ENCODE measurements around the gene ZNF775.

ZNF775 gene

GRCh38 chr7:150346922-150347321 is 32.2 kb upstream of the ZNF775 start:
- DNase-seq (ENCODE audit: low spot score), result no peak

- no peak for DNase-seq (ENCODE audit: low spot score)
Observed at GRCh38 chr7:150351587-150352194, 27.4 kb upstream of the ZNF775 start.

GRCh38 chr7:150355666-150356059 is 23.5 kb upstream of the ZNF775 start:
- no peak for DNase-seq (ENCODE audit: low spot score)

- DNase-seq (ENCODE audit: low spot score), result no peak
Observed at GRCh38 chr7:150356265-150356897, 22.7 kb upstream of the ZNF775 start.

GRCh38 chr7:150357270-150357669 is 21.9 kb upstream of the ZNF775 start:
- DNase-seq (ENCODE audit: low spot score), result no peak

GRCh38 chr7:150357771-150358427 is 21.2 kb upstream of the ZNF775 start:
- no peak for DNase-seq (ENCODE audit: low spot score)

- DNase-seq (ENCODE audit: low spot score), result no peak
Observed at GRCh38 chr7:150358433-150358832, 20.7 kb upstream of the ZNF775 start.

- no peak for DNase-seq (ENCODE audit: low spot score)
Observed at GRCh38 chr7:150358988-150359621, 20.0 kb upstream of the ZNF775 start.

- no peak for DNase-seq (ENCODE audit: low spot score)
Observed at GRCh38 chr7:150359622-150360362, 19.3 kb upstream of the ZNF775 start.

GRCh38 chr7:150360363-150361058 is 18.6 kb upstream of the ZNF775 start:
- no peak for DNase-seq (ENCODE audit: low spot score)

- no peak for DNase-seq (ENCODE audit: low spot score)
Observed at GRCh38 chr7:150361402-150361801, 17.7 kb upstream of the ZNF775 start.

- DNase-seq (ENCODE audit: low spot score), result no peak
Observed at GRCh38 chr7:150361807-150362621, 17.1 kb upstream of the ZNF775 start.

GRCh38 chr7:150363370-150363769 is 15.8 kb upstream of the ZNF775 start:
- no peak for DNase-seq (ENCODE audit: low spot score)

- no peak for DNase-seq (ENCODE audit: low spot score)
Observed at GRCh38 chr7:150363872-150364271, 15.3 kb upstream of the ZNF775 start.

GRCh38 chr7:150365194-150365593 is 13.9 kb upstream of the ZNF775 start:
- no peak for DNase-seq (ENCODE audit: low spot score)

- no peak for DNase-seq (ENCODE audit: low spot score)
Observed at GRCh38 chr7:150365673-150366398, 13.3 kb upstream of the ZNF775 start.

- DNase-seq (ENCODE audit: low spot score), result peak; percentile 84
Observed at GRCh38 chr7:150367677-150368095, 11.4 kb upstream of the ZNF775 start.

GRCh38 chr7:150368096-150368883 is 10.8 kb upstream of the ZNF775 start, which contains the start of gene REPIN1:
Gene REPIN1, plus strand, starts transcription at chr7:150368822. Its CDS starts 890 bp downstream, at chr7:150369712.
- peak; percentile 92 for DNase-seq (ENCODE audit: low spot score)

Data from HuH-7.5 (cell line).